ENCODE data around the gene FAT1. TPM values are rescaled to one million over a fixed set of nuclear protein-coding genes. Genes with fewer than 3 reads are reported as not detected.

FAT1 gene
- total RNA-seq, 1 donor from 2014 or later, result 61.8 TPM

DNA sequence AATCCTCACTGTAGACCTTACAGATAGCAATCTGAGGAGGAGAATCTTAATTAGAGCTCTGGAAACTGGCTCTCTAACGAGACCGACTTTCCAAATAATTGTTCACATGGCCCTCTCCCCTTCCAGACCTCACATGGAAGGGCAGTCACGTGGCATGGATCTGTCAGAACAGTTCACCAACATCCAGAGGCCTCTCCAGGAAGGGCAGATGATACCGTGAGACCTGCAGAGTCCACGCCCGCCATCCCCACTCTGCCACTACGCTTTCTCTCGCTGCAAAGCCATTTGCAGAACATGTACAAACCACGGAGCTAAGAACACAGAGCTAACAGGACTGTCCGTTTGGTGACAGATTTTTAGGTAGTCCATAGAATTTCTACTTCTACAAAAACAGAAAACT, 20.7 kb downstream of the FAT1 start:
- intact Hi-C loops (cut with micrococcal nuclease), result no loop called here
- ATAC-seq, result no peak
- DNase-seq, result no peak

DNA sequence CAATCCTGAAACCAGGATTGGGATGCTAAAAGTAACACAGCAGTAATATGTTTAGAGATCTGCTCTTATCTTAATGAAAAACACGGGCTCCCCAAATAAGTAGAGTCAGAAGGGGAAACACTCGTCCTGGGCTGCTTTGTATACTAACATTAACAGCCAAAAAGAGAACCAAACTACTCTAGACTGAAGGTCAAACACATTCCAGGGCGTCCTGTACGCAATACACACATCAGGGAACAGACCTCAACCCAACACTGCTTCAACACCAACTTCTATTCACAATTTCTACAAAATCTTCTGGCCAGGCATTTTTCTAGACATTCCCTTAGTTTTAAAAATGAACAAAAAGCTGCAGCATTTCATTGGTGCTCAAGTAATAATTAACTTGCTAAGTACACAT, 21.4 kb downstream of the FAT1 start:
- intact Hi-C loops (cut with micrococcal nuclease), result no loop called here
- DNase-seq (no peak), ATAC-seq (no peak)

DNA sequence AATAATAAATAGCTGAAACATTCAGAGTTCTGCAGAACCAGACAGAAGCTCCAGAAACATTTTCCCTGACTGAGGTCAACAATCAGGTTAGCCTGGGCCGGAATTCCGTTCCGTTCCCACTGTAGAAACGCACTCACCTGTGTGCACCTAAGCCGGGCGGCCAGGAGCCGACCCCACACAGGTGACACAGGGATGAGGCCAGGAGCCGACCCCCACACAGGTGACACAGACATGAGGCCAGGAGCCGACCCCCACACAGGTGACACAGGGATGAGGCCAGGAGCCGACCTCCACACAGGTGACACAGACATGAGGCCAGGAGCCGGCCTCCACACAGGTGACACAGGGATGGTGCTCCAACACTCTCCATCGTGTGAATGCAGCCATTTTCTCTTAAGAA, 21.9 kb downstream of the FAT1 start:
- no peak for ATAC-seq
- intact Hi-C loops (cut with micrococcal nuclease), result no loop called here
- DNase-seq, result no peak

DNA sequence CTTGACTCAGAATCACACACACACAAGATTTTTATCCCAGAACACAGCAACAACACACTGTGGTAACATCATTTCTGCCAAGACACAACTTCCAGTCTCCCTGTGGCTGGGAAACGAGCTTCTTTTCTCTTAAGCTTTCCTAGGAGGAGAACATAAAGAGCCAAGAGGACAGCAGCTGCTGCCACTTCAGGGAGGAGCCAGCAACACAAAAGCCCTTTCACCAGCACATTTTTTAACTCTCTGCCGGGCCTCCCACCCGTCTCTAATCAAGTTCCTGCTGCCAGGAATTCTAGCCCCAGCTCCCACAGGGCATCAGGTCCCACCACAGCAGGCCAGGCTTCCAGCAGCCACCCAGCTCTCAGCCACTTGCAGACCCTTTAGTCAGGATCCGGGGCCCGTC, 22.4 kb downstream of the FAT1 start:
- DNase-seq (peak; percentile 46), ATAC-seq (peak; percentile 43)
- intact Hi-C loops (cut with micrococcal nuclease), result no loop called here

DNA sequence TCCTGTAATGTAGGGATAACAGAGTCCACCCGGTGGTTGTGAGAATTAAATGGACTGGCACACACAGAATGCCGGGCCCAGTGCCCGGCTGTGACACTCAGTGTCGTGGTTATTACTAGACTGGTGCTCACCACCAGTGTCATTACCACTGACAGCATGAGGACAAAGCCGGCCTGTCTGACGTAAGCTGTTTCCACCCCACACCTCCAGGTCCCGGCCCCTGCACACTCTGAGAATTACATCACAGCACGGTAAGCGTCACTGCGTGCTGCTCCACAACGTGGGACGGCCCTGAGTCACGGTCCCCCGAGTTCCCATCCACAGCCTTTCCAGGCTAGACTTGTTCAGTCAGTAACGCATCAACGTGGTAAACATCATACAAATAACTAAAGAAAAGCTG, 22.9 kb downstream of the FAT1 start:
- DNase-seq (peak; percentile 76), ATAC-seq (peak; percentile 78)
- intact Hi-C loops (cut with micrococcal nuclease), result no loop called here

DNA sequence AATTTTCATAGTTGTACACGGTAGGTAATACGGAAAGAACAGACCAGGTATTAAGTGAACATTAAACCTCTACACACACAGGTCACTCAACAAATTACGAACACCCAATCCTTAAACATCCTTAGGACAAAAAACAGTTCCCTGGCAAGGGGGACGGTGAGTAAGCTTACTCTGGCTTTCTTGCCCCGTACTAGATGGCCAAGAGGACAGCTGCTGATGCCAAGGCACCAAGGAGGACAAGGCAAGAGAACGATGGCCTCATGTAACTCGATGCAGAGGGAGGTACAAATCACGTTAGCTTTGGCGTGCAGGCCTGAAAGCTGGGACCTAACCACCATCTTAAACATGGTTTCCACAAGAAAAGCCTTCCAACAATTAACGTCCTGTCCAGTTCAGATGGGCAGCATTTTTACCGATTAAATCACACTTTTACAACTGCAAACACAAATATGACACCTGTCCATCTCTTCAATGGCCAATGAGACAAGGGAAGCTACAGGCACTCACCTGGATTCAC, 23.7 kb downstream of the FAT1 start:
- no peak for ATAC-seq
- intact Hi-C loops (cut with micrococcal nuclease), result no loop called here
- DNase-seq, result no peak

DNA sequence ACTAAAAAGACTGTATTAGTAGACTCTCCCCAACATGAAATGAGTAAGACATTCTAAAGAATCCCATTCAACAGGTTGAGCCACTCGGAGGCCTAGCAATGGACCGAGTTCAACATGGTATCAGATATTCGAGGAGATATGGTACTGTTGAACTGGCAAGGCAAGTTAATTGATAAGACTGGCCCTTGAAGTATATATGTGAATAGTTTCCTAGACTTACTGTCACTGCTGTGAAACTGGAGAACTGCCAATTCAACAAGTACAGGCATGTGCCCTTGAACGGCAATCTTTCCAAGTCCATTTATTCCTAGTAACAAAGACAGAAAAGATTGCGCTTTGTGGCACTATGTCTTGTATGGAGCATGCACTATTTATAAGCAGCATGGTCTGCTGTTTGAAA, 24.4 kb downstream of the FAT1 start:
- ATAC-seq (peak; percentile 60), DNase-seq (no peak)
- intact Hi-C loops (cut with micrococcal nuclease), result no loop called here

DNA sequence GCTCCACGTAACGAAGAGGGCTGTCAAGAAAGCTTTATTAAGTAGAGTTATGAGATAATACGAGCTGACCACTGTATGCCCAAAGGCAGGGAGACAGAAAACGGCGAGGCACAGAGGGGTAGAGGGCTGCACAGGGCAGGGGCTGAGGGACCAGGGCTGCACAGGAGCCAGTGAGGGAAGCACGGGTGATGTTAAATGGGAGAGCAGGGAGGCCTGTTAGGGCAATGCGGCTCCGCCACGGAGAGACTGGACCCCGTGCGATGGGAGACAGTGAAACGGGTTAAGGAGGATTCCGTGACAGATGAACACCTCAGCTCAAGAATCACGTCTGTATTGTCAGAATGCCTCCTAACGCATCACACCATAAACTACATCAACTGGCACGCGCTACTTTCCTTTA, 25.1 kb downstream of the FAT1 start:
- ATAC-seq (no peak), DNase-seq (no peak)
- intact Hi-C loops (cut with micrococcal nuclease), result no loop called here

DNA sequence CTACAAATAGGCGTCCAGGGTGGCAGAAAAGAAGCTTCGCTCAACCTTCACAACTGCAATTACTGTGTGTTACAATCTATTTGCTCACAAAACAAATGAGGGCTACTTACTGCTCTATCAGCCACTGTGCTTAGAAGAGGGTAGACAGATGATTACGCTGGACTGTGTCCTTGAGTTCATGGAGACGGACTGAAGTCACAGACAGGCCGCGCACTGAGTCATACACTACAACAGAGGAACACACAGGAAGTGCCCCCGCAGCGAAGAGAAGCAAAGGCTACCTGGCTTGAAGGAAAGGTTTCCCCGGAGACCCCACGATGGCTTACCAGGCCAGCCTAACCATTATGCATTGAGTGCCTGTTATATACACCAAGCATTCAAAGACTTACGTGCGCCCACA, 25.6 kb downstream of the FAT1 start:
- intact Hi-C loops (cut with micrococcal nuclease), result no loop called here
- DNase-seq, result no peak
- no peak for ATAC-seq

DNA sequence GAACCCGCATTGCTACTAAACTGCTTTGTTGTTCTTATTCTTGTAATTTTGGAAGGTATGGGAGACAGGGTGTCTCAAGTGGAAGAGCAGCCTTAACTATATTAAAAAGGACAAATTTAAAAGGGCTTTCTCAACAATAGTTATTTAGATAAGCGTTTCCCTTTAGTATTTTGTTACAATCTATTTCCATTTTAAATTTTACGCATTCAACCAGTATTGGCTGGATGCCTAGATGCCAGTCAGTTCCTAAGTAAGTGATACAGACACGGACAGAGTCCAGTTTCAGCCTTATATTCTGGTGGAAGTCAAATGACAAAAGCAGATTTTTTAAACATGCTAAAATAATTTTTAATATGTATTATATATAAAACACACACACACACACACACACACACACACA, 28.3 kb downstream of the FAT1 start:
- ATAC-seq (no peak), DNase-seq (no peak)

DNA sequence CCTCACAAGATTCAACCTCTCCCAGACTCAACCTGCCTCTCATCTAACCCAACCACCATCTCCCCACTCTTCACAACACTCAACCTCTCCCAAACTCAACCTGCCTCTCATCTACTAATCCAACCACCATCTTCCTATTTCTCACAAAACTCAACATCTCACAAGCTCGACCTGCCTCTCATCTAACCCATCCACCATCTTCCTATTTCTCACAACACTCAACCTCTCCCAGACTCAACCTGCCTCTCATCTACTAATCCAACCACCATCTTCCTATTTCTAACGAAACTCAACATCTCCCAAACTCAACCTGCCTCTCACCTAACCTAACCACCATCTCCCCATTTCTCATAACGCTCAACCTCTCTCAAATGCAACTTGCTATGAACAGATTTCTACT, 29.8 kb downstream of the FAT1 start:
- DNase-seq (no peak), ATAC-seq (no peak)
- intact Hi-C loops (cut with micrococcal nuclease), result no loop called here

More for the DNA sequence above, 28.3 kb downstream of the FAT1 start:
- intact Hi-C loops (cut with micrococcal nuclease), result no loop called here

DNA sequence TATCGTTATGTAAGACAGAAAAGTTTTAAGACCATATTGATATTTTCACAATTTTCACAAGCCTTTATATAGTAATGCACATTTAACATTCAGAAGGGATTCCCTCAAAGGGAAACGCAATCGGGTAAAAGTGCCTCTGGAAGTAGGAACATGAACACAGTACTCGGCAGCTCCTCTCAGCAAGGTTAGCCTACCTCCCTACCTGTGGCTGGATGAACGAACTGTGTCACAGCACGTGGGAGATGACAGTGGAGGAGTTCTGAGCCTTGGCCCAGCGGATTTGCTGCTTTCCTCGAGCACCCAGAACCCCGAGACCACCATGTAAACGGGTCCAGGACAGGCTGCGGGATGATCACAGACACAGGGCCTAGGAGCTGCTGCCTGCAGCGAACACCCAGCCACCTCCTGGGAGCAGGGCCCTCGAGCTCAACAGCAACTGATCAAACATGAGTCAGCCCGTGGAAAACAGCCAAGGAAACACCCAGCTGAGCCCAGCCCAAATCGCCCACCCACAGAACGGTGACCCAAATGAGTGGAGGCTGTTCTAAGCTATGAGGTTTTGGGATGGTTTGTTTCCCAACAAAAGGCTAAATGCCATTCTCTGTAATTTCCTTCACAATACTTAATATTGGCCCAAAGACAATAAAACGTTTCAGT, 30.4 kb downstream of the FAT1 start:
- intact Hi-C loops (cut with micrococcal nuclease), result no loop called here
- DNase-seq (peak; percentile 63), ATAC-seq (peak; percentile 74)

DNA sequence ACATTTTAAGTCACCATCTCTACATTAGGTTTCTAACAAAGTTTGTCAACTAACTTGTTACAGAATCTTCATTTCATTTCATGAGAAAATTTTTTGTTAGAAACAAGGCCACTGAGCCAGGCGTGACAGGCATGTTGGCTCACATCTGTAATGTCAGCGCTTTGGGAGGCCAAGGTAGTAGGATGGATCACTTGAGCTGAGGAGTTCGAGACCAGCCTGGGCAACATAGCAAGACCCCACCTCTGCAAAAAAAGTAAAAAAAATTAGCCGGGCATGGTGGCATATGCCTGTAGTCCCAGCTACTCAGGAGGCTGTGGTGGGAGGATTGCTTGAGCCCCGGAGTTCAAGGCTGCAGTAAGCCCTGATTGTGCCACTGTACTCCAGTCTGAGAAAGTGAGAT, 32.3 kb downstream of the FAT1 start:
- intact Hi-C loops (cut with micrococcal nuclease), result no loop called here
- no peak for DNase-seq
- no peak for ATAC-seq

DNA sequence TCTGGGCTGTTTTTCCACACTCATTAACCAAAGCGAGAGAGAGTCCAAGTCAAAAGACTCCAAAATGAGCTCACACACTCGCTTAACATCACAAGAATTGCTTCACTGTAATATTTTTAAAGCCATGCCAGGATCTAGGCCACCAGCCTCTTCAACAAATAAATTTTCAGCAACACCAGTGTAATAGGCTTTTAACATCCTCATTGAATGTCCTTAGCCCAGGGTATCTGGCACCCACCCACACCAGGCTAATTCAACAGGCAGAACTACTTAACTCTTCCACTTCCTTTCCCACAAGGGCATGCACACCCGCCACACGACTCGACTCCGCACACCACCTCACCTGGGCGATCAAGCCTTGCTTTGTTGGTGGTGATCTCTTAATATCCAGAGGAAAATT, 34.2 kb downstream of the FAT1 start:
- intact Hi-C loops (cut with micrococcal nuclease), result no loop called here
- no peak for DNase-seq
- peak; percentile 20 for ATAC-seq

DNA sequence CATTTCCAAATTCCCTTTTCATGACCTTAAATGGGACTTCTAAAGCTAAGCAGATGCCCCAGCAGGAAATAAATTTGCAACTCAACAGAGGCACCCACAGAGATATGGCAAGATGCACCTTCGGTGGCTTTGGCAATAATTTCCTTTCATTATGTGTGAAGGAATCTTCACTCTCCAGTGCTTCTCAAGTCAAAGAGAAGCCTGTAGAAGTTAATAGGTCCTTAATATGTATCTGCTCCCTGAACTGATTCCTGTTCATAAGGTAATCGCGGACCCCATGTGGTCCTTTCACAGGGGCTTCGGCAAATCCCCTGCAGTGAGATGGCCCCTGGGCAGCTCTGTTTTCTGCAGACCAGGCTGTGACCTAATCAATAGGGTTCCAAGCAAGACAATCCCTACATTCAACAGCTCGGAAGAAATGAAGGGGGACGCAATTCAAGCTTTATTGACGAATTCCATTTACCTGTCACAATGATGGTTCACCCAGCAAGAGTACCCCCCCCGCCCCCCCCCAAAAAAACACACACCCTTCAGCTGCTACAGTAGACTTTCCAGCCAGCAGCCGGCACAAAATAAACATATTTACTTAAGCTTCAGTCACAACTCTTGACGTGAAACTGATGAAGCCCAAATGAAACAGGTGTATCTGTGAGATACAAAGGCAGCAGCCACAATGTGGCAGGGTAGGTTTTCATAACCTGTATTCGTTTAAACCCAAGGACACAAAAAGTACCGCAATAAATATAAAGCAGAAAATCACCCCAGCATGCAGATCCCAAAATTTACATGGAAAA, 35.3 kb downstream of the FAT1 start:
- DNase-seq (no peak), ATAC-seq (no peak)
- intact Hi-C loops (cut with micrococcal nuclease), result no loop called here

DNA sequence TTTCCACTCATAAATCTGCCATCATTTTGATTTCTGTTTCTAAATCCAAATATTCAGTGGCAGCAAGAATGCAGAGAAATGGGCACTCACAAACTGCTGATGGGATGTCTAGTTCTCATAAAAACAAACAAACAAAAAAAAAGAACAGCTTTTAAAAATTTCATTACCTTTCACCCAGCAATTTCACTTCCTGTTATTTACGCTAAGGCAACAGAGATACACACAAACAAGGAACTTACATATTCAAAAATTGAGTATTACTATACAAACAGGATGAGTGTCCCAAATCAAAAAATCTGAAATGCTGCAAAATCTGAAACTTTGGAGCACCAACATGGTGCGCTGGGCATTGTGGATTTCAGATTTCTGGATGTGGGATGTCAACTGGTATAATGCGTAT, 36.4 kb downstream of the FAT1 start:
- intact Hi-C loops (cut with micrococcal nuclease), result no loop called here
- ATAC-seq, result no peak
- no peak for DNase-seq

DNA sequence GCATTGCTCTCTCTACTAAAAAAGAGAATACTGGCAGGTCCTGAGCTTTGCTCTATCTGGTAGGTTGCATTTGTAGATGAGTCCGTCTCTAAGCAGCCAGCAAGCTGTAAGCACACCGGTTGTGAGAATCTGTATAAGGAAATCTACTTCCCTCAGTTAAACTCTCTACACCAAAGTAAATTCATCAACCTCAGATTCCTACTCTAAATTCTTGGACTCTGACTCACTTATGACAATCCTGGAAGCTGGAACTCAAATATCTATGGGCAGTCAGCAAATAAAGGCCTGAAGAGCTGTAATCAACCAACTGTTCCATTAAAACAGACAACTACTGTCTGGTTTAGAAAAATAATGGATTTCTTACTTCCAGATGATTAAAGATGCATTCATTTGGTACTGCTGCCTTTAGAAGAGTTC, 37.9 kb downstream of the FAT1 start:
- intact Hi-C loops (cut with micrococcal nuclease), result no loop called here
- peak; percentile 59 for ATAC-seq
- no peak for DNase-seq

DNA sequence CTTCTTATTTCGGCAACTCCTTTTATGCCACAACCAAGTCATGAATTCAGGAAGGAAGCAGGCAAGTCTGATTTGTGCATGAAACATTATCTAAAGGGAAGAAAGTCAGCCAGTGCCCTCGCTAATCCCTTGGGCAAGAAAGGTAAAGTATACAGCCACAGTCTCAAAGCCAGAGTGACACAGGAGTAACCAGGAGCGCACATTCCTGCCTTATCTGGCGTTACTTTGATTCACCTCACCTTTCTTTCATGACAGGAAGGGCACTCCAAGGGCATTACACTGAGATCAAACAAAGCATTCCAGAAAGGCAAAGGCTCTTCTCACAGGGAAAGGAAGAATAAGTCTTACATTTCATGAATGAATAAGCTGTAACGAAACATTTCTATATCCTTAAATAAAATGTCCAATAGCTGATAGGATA, 38.8 kb downstream of the FAT1 start:
- DNase-seq (no peak), ATAC-seq (peak; percentile 58)
- intact Hi-C loops (cut with micrococcal nuclease), result no loop called here

DNA sequence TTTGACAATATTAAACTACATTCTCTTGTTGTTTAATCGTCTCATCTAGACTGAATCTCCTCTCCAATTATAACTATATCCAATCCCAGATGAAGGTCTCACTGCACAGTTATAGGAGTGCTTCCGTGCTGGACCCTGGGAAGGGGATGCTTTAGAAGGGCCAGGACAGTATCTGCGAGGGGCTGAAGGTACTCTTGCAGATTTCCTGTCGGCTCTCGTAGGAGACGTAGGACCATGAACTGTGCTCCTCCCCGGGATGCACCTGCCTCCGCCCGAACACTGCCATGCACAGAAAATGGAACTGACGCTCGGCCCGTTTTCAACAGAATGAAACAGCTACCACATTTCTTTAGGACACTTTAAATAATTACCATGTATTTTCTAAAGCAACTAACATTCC, 39.4 kb downstream of the FAT1 start:
- ATAC-seq (no peak), DNase-seq (no peak)
- intact Hi-C loops (cut with micrococcal nuclease), result no loop called here

DNA sequence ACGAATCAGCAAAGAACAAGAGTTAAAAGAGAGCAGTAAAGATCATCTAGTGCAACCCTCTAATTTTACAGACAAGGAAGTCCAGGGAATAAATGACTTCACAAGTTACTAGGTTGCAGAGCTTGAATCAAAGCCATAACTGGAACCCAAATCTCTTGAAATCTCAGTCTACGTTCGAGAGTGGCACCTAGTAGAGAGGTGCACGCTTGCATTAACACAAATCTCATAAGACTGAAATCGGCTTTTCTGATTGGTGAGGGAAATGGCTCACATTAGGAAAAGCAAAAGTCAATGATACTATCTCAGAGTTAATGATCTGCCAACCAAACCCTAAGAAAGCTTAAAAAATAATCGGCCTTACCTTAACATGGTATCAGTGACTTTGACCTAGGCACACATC, 43.0 kb downstream of the FAT1 start:
- ATAC-seq (no peak), DNase-seq (no peak)
- intact Hi-C loops (cut with micrococcal nuclease), result no loop called here
